Lower lobe of right lung (tissue), 2 donors: ENCODE measurements around the gene PRDM15. TPM values are rescaled to one million over a fixed set of nuclear protein-coding genes. Genes with fewer than 3 reads are reported as not detected.

Experiments
- ATAC-seq, 2 donors: fragments of 200-7000 bp; cut with Tn5 transposase; one replicate each; pipeline ENCODE4 v1.9.1; 2020 to 2022; ENCODE audit warnings: mild to moderate bottlenecking in 2 of 2, moderate library complexity in 2 of 2
- DNase-seq: peaks from one replicate; pipeline ENCODE4 v3.0.0-alpha.2; 2020
- H3K27ac ChIP-seq: fragments of 200-600 bp; one replicate; pipeline ENCODE4 v1.8.0; 2022
- H3K27me3 ChIP-seq: fragments of 200-600 bp; one replicate; pipeline ENCODE4 v1.8.0; 2022; ENCODE audit warnings: low read depth
- H3K36me3 ChIP-seq: fragments of 200-600 bp; one replicate; pipeline ENCODE4 v1.8.0; 2022; ENCODE audit warnings: mild to moderate bottlenecking
- H3K4me1 ChIP-seq: fragments of 200-600 bp; one replicate; pipeline ENCODE4 v1.8.0; 2022
- H3K4me3 ChIP-seq: fragments of 200-600 bp; one replicate; pipeline ENCODE4 v1.8.0; 2022; ENCODE audit warnings: mild to moderate bottlenecking
- H3K9me3 ChIP-seq: fragments of 200-600 bp; one replicate; pipeline ENCODE4 v1.8.0; 2022
- intact Hi-C: fragments of 100-400 bp; cut with DNase I; formaldehyde crosslinking; loops from one replicate; pipeline ENCODE4 v1.11.0; 2022
- total RNA-seq: library from RNA; stranded (reverse); fragmentation: NEBNext Ultra II Directional; extraction: Animal tissue kit (Norgen Biotek cat#: 25700); gene quantifications from one replicate; pipeline ENCODE4 v1.2.1, GENCODE V29; 2021
- TF ChIP-seq, protein P1 (sequence below): fragments of 200-600 bp; IDR thresholded peaks from one replicate; pipeline ENCODE4 v1.8.0; 2022; ENCODE audit warnings: antibody characterized with exemption, mild to moderate bottlenecking
- donor health status: DM: no; HTN: yes; CAD: no; lungs with severe emphysema.

The PRDM15 gene
- total RNA-seq, 1 donor from 2014 or later = 6.6 TPM

DNA sequence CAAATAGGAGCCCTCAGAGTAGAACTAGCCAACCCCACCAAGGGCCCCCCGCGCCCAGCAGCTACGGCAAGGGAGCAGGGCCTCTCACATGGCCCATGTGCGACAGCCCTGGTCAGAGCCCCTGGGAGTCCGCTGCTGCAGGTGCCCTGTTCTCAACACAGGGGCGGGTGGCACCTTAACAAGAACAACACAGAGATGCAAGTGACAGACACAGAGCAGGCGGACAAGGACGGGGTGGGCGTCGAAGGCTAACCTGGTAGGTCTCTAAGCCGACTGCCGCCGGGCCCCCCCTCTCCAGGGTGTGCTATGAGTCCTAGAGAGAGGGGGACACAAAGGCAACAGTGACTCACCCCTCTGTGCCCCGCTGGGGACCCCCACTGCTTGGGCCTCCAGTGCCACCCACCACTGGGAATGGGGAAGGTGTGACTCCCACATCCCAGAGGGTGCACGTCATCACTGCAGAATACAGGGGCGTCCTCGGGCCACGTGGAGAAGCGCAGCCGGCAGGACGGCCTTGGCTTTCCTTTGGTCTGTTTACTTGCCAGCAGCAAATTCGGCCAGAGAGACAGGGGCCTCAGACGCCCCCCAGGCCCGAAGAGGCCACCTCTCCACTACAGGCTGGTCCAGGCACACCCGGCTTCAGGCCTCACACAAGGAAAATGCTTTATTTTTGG, 44.8 kb downstream of the PRDM15 start:
- Histone ChIP-seq H3K9me3 (no peaks in the 10 kb centered on the region), H3K27me3 (no peaks in the 10 kb centered on the region), H3K36me3 (peaks cover 56% of the 10 kb centered on the region), H3K4me1 (no peaks in the 10 kb centered on the region), H3K27ac (no peak overlapping the region), H3K4me3 (no peak overlapping the region)
- no peak for DNase-seq
- no peak for ATAC-seq
- TF ChIP-seq, protein P1, sequence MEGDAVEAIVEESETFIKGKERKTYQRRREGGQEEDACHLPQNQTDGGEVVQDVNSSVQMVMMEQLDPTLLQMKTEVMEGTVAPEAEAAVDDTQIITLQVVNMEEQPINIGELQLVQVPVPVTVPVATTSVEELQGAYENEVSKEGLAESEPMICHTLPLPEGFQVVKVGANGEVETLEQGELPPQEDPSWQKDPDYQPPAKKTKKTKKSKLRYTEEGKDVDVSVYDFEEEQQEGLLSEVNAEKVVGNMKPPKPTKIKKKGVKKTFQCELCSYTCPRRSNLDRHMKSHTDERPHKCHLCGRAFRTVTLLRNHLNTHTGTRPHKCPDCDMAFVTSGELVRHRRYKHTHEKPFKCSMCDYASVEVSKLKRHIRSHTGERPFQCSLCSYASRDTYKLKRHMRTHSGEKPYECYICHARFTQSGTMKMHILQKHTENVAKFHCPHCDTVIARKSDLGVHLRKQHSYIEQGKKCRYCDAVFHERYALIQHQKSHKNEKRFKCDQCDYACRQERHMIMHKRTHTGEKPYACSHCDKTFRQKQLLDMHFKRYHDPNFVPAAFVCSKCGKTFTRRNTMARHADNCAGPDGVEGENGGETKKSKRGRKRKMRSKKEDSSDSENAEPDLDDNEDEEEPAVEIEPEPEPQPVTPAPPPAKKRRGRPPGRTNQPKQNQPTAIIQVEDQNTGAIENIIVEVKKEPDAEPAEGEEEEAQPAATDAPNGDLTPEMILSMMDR = no peak
- intact Hi-C loops = no loop called here

DNA sequence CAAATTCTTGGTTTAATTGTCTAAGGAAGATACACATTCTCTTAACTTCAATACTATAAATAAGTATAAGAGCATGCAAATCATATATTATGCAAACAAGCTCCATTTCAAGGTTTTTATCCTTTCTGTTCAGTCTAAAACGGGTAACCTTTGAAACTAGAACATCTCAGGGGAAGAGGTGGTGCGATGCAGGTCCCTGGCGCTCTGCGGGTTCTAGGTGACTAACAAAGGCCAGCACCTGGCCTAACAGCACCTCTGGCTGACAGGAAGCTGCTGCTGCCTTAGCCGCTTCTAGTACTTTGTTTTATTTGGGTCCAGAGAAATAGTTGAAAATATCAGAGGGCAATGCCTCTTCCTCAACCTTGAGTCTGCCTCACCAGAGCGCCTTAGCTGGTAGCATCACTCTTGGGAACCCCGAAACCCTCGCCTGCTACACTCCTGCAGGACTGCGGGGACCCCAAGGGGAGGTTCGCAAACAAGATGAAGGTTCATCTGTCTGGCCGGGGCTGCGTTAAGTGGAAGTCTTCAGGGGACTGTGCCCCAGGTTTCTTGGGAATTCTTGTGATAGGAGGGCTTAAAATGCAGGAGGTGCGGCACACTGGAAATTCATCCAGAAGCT, 45.5 kb downstream of the PRDM15 start:
- DNase-seq (no peak), ATAC-seq (no peak)
- Histone ChIP-seq H3K27me3 (no peaks in the 10 kb centered on the region), H3K4me3 (no peak overlapping the region), H3K9me3 (no peaks in the 10 kb centered on the region), H3K27ac (no peak overlapping the region), H3K4me1 (no peaks in the 10 kb centered on the region), H3K36me3 (peaks cover 49% of the 10 kb centered on the region)
- intact Hi-C loops = no loop called here
- TF ChIP-seq, protein P1 = no peak

DNA sequence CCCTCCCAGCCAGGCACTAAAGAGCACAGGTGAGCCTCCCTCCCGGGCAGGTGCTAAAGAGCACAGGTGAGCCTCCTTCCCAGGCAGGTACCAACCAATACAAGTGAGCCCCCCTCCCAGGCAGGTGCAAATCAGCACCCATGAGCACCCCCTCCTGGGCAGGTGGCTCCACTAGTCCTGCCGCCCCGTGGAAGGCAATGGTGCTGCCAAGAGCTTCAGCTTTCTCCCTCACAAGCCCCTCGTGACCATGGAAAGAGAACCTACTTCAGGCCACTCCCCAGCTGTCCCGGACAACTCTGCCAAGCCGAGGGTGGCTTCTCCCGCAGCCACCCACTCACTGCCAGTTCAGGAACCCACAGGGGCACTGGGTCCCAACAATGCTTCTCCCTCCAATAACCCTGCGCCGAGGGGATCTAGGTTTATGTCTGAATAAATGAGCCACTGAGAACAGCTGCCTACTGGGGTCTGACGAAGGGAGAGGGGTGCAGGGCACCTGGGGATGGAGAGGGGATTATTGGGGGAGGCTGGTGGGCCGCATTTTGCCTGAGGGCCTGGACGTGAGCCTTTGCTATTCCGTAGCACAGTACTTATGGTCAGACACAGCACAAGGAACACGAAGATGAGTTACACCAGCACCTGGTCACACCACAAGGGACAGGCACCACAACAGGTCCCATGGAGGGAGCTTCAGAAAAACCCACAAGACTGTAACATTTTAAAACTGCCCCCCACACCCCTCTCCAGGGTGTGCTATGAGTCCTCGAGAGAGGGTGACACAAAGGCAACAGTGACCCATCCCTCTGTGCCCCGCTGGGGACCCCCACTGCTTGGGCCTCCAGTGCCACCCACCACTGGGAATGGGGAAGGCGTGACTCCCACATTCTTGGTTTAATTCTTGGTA, 46.3 kb downstream of the PRDM15 start:
- TF ChIP-seq, protein P1 = no peak
- ATAC-seq = no peak
- Histone ChIP-seq H3K27me3 (no peaks in the 10 kb centered on the region), H3K4me3 (no peak overlapping the region), H3K36me3 (peaks cover 48% of the 10 kb centered on the region), H3K9me3 (no peaks in the 10 kb centered on the region), H3K27ac (no peak overlapping the region), H3K4me1 (no peaks in the 10 kb centered on the region)
- no peak for DNase-seq
- intact Hi-C loops = no loop called here

DNA sequence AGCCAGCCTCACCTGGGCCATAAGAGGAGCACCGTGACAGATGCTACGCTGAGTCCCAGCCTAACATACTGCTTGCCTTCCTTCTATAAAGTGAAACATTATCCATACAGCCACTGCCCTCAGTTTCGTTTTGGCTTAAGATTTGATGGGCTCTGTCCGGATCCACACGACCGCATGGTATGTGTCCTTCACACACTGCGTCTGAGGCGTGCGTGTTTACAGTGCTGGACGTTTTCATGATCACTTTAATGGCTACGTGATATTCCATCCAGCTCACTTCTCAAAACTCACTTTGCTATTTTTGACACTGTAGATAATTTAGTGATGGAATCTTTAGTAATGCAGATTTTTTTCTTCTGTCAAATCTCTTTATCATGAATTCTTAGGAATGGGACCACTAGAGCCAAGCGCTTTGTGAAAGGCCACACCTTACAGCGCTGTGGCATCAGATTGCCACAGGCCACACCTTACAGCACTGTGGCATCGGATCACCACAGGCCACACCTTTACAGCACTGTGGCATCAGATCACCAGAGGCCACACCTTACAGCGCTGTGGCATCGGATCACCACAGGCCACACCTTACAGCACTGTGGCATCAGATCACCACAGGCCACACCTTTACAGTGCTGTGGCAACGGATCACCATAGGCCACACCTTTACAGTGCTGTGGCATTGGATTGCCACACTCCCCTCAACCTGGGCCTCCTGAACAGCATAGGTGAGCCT, 47.1 kb downstream of the PRDM15 start:
- Histone ChIP-seq H3K9me3 (no peaks in the 10 kb centered on the region), H3K4me1 (no peaks in the 10 kb centered on the region), H3K27ac (no peak overlapping the region), H3K36me3 (peaks cover 47% of the 10 kb centered on the region), H3K27me3 (no peaks in the 10 kb centered on the region), H3K4me3 (no peak overlapping the region)
- TF ChIP-seq, protein P1 = no peak
- intact Hi-C loops = no loop called here
- DNase-seq = no peak
- no peak for ATAC-seq

DNA sequence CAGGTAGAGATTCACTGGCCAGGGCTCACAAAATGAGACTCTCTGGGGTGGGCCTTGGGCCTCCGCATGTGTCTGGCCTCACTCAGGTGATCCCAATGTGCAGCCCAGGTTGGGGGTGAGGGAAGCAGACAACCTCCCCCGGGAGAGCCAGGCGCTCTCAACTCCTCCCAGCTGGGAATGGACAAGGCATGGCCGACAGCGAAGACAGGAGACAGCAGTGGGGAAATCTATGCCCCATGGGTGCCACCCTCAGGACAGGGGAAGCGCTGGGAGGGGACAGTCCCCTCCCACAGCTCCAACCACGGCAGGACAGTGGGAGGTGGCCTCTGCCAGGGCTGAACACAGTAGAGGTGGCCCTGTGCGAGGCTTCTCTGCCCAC, 47.7 kb downstream of the PRDM15 start:
- ATAC-seq (no peak), DNase-seq (no peak)
- TF ChIP-seq, protein P1 = no peak
- H3K9me3 ChIP-seq = no peaks in the 10 kb centered on the region
- H3K27ac ChIP-seq = no peak overlapping the region
- no peaks in the 10 kb centered on the region for H3K27me3 ChIP-seq
- peaks cover 46% of the 10 kb centered on the region for H3K36me3 ChIP-seq
- no peaks in the 10 kb centered on the region for H3K4me1 ChIP-seq
- intact Hi-C loops = no loop called here
- no peak overlapping the region for H3K4me3 ChIP-seq
